HepG2 (cell line): ENCODE measurements around the gene THADA. TPM values are rescaled to one million over a fixed set of nuclear protein-coding genes. Genes with fewer than 3 reads are reported as not detected.

Experiments used
- ATAC-seq: fragments of 200-7000 bp; cut with Tn5 transposase; 3 replicates; pipeline ENCODE4 v1.9.1; 2020; ENCODE audit warnings: mild to moderate bottlenecking, moderate library complexity
- BruUV-seq: library from RNA; stranded (reverse); fragments of 400-500 nt; replicated peaks from 2 replicates; lab custom pipeline; 2021; lab: Mats Ljungman, UMichigan
- CTCF ChIA-PET: fragments of 300-600 bp; formaldehyde crosslinking; extraction: SDS; loops from one replicate; lab custom pipeline; 2021; ENCODE audit warnings: low total read pairs, inconsistent platforms, low intra/inter-chr PET ratio; lab: Yijun Ruan, JAX
- POLR2A ChIA-PET: fragments of 350-600 bp; sonication (Branson Sonifier 250); formaldehyde crosslinking; loops from one replicate; lab custom pipeline; 2020; ENCODE audit warnings: antibody characterized with exemption, inconsistent platforms; lab: Yijun Ruan, JAX
- DNase-seq: peaks from one replicate; pipeline ENCODE4 v3.0.0-alpha.2; 2015; ENCODE audit warnings: low spot score
- FAIRE-seq: peaks from 3 replicates; lab custom pipeline; 2011; peaks lifted over from hg19 to GRCh38; lab: Jason Lieb, UNC
- H2AFZ ChIP-seq: one replicate; pipeline ENCODE4 v1.6.1; 2011; ENCODE audit warnings: low read length, inconsistent platforms
- H3K27ac ChIP-seq: fragments of 300-600 bp; 3 replicates; pipeline ENCODE4 v1.8.0; 2011; ENCODE audit warnings: mixed run types, mild to moderate bottlenecking, mixed read lengths, low read length, inconsistent platforms; ENCODE audit not compliant: insufficient read depth; ENCODE audit errors: extremely low read length
- H3K27me3 ChIP-seq, 2 experiments: fragments of 200-600 bp in 1 of 2; 2 replicates in 1 of 2; 3 replicates in 1 of 2; pipeline versions ENCODE4 v1.6.0 to v1.8.0; 2011; ENCODE audit warnings: low read length in 2 of 2, mild to moderate bottlenecking in 2 of 2, moderate library complexity in 2 of 2, inconsistent platforms in 1 of 2; ENCODE audit not compliant: insufficient read depth in 2 of 2, control insufficient read depth in 1 of 2
- H3K36me3 ChIP-seq, 2 experiments: fragments of 200-600 bp in 1 of 2; replicated peaks in 1 of 2; 2 replicates in 1 of 2; 3 replicates in 1 of 2; pipeline versions ENCODE4 v1.5.1 to v1.8.0; 2011; ENCODE audit warnings: low read length in 2 of 2, inconsistent platforms in 1 of 2; ENCODE audit not compliant: insufficient read depth in 2 of 2, control insufficient read depth in 1 of 2
- H3K4me1 ChIP-seq: 2 replicates; pipeline ENCODE4 v1.5.1; 2012; ENCODE audit warnings: low read length, inconsistent platforms; ENCODE audit not compliant: insufficient read depth
- H3K4me2 ChIP-seq: 2 replicates; pipeline ENCODE4 v1.6.0; 2011; ENCODE audit warnings: low read depth, low read length, inconsistent platforms
- H3K4me3 ChIP-seq, 3 experiments: fragments of 200-600 bp in 1 of 3; sonication (generic), shearing (Covaris generic) in 1 of 3; replicated peaks in 1 of 3; 2 replicates each; pipeline ENCODE4 v1.5.1; 2011 to 2016; ENCODE audit warnings: low read length in 3 of 3, inconsistent platforms in 2 of 3, low read depth in 2 of 3, mild to moderate bottlenecking in 2 of 3, control low read depth in 1 of 3, mixed read lengths in 1 of 3; ENCODE audit not compliant: insufficient read depth in 1 of 3
- H3K79me2 ChIP-seq: one replicate; pipeline ENCODE4 v1.6.1; 2011; ENCODE audit warnings: low read length, inconsistent platforms; ENCODE audit not compliant: insufficient read depth
- H3K9ac ChIP-seq: 2 replicates; pipeline ENCODE4 v1.6.0; 2011; ENCODE audit warnings: mild to moderate bottlenecking, low read depth, low read length, inconsistent platforms; ENCODE audit not compliant: insufficient read depth
- H3K9me3 ChIP-seq: 2 replicates; pipeline ENCODE4 v1.5.1; 2012; ENCODE audit warnings: mild to moderate bottlenecking, low read length
- H4K20me1 ChIP-seq: 2 replicates; pipeline ENCODE4 v1.6.0; 2011; ENCODE audit warnings: inconsistent platforms, mild to moderate bottlenecking, low read length, moderate library complexity; ENCODE audit not compliant: insufficient read depth
- BATF2 ChIP-seq: sonication (generic); formaldehyde crosslinking; IDR thresholded peaks from 2 replicates; pipeline ENCODE4 v1.8.0; 2022; ENCODE audit warnings: mild to moderate bottlenecking, missing genetic modification reagents, moderate library complexity
- BRF2 ChIP-seq: sonication (generic); formaldehyde crosslinking; IDR thresholded peaks from 2 replicates; pipeline ENCODE4 v1.8.1; 2022; ENCODE audit warnings: mild to moderate bottlenecking, missing genetic modification reagents
- CENPT ChIP-seq: sonication (generic); formaldehyde crosslinking; IDR thresholded peaks from 2 replicates; pipeline ENCODE4 v1.8.0; 2022; ENCODE audit warnings: low read depth, mild to moderate bottlenecking, moderate library complexity, missing genetic modification reagents
- HMGXB3 ChIP-seq: sonication (generic); formaldehyde crosslinking; IDR thresholded peaks from 2 replicates; pipeline ENCODE4 v1.4.0; 2020; ENCODE audit warnings: missing genetic modification reagents, borderline replicate concordance
- MAZ ChIP-seq, 2 experiments: sonication (generic) in 1 of 2; formaldehyde crosslinking in 1 of 2; IDR thresholded peaks; 2 replicates each; pipeline versions ENCODE4 v1.5.0 to v1.6.1; 2012 to 2020; ENCODE audit warnings: low read depth in 2 of 2, mild to moderate bottlenecking in 2 of 2, borderline replicate concordance in 1 of 2, improper control_type of control experiment in 1 of 2, low read length in 1 of 2, missing genetic modification reagents in 1 of 2, moderate library complexity in 1 of 2
- MTF1 ChIP-seq: sonication (generic); formaldehyde crosslinking; IDR thresholded peaks from 2 replicates; pipeline ENCODE4 v1.5.0; 2020; ENCODE audit warnings: missing genetic modification reagents
- PAX8 ChIP-seq: sonication (generic); formaldehyde crosslinking; IDR thresholded peaks from 2 replicates; pipeline ENCODE4 v1.8.0; 2022; ENCODE audit warnings: mild to moderate bottlenecking, missing genetic modification reagents, borderline replicate concordance
- SMC3 ChIP-seq: IDR thresholded peaks from 2 replicates; pipeline ENCODE4 v1.6.1; 2011; ENCODE audit warnings: low read length, improper control_type of control experiment
- ZKSCAN1 ChIP-seq: fragments of 150-350 bp; IDR thresholded peaks from 2 replicates; pipeline ENCODE4 v1.6.1; 2014; ENCODE audit warnings: low read length
- ZNF343 ChIP-seq: sonication (generic); formaldehyde crosslinking; IDR thresholded peaks from 2 replicates; pipeline ENCODE4 v1.4.0; 2020; ENCODE audit warnings: mild to moderate bottlenecking, missing genetic modification reagents
- ZNF670 ChIP-seq: sonication (generic); formaldehyde crosslinking; IDR thresholded peaks from 2 replicates; pipeline ENCODE4 v1.8.0; 2022; ENCODE audit warnings: mild to moderate bottlenecking, missing genetic modification reagents, borderline replicate concordance
- WGBS: methylation state at CpG from one replicate; pipeline ENCODE4 v1.1.6; 2017; ENCODE audit warnings: low lambda C conversion rate; 5-methylcytosine and 5-hydroxymethylcytosine counted together
- in situ Hi-C: cut with HindIII; loops from 2 replicates; pipeline ENCODE4 v1.10.0; 2017; ENCODE audit warnings: low pct_unique_long_range_greater_than_20kb; ENCODE audit not compliant: extremely low pct_ligation_motif_present
- intact Hi-C: fragments of 100-400 bp; cut with micrococcal nuclease; formaldehyde crosslinking; loops from one replicate; pipeline ENCODE4 v1.10.0; 2022; ENCODE audit not compliant: unreplicated experiment
- polyA plus RNA-seq, 8 experiments: library from polyadenylated mRNA; depleted of rRNA in 3 of 8; stranded (reverse) in 7 of 8; unstranded in 1 of 8; fragments of >200 nt; fragmentation: Illumina TruSeq in 4 of 8; extraction: Trizol in 4 of 8; gene quantifications; 2 replicates each; pipeline versions ENCODE4 v1.2.1 to v1.2.3, GENCODE V29; 2011 to 2016; ENCODE audit warnings: low read depth in 4 of 8, missing spikeins in 1 of 8, mixed read lengths in 1 of 8; ENCODE audit not compliant: insufficient read depth in 1 of 8
- total RNA-seq, 5 experiments: library from RNA; depleted of rRNA; stranded (reverse); fragments of >200 nt; fragmentation: Illumina TruSeq; extraction: Trizol; gene quantifications; 2 replicates each; pipeline ENCODE4 v1.2.3, GENCODE V29; 2016; ENCODE audit warnings: low read depth in 1 of 5

The THADA gene
- total and polyA plus RNA-seq, 2 of the 13 experiments (the other 11 are each of a cell fraction or from before 2014, with no cell fraction given), result 12.7 to 21.7 TPM

- peaks cover 50% of the 10 kb centered on the region for H3K4me1 ChIP-seq
- no peaks in the 10 kb centered on the region for H3K9me3 ChIP-seq
- FAIRE-seq, result no peak
- H3K4me2 ChIP-seq, result peak overlapping the region; percentile 99
- H4K20me1 ChIP-seq, result peaks cover 39% of the 10 kb centered on the region
- intact Hi-C loops (loop anchor here (1.0 to 5.0 kb wide), 2 partner anchors 32 to 202 kb away; no protein-coding TSS in a partner anchor), in situ Hi-C loops (loop anchor here (5.0 to 10.0 kb wide), 6 partner anchors 60 to 397 kb away; no protein-coding TSS in a partner anchor)
- no peak for ATAC-seq
- peak overlapping the region; percentile 80 to 97 (median 89) for H3K4me3 ChIP-seq
- peak overlapping the region; percentile 96 for H3K9ac ChIP-seq
- BruUV-seq, result no TSS peak
- no peak overlapping the region for H2AFZ ChIP-seq
- 0% methylated on average over 13 of the region's 74 CpGs for WGBS
- H3K36me3 ChIP-seq, result peaks cover 3 to 10% of the 10 kb centered on the region in 2 experiments; a peak in 4 of 5 replicates
- ChIA-PET CTCF (interaction anchor here (1.0 to 1.8 kb wide), 4 partner anchors 55 to 278 kb away, joined by 3 to 6 read pairs (median 4); no protein-coding TSS in a partner anchor), POLR2A (interaction anchor here (0.7 to 13.7 kb wide), 23 partner anchors 17 to 298 kb away, joined by 3 to 324 read pairs (median 3); no protein-coding TSS in a partner anchor)
- peaks cover 58% of the 10 kb centered on the region for H3K79me2 ChIP-seq
- H3K27me3 ChIP-seq, result no peaks in the 10 kb centered on the region; a peak in 1 of 5 replicates
- peak overlapping the region; percentile 95 for H3K27ac ChIP-seq
- no peak for DNase-seq
- TF ChIP-seq MTF1 (no peak), MAZ (IDR thresholded peaks at IDR 0.05; ENCODE audit: borderline replicate concordance, low read depth, low read length) (no peak), MAZ (CRISPR knock-in tag; IDR thresholded peaks at IDR 0.05; ENCODE audit: low read depth) (0 out of 2 replicates have a peak, but pooled peaks have one; percentile 22), SMC3 (no peak), ZNF343 (CRISPR knock-in tag) (0 out of 2 replicates have a peak, but pooled peaks have one; percentile 67), CENPT (CRISPR knock-in tag) (peak; percentile 11; the same call in 1 of the 2 replicates), BRF2 (CRISPR knock-in tag) (no peak; the same call in 1 of the 2 replicates), PAX8 (peak; percentile 24; the same call in 1 of the 2 replicates), BATF2 (peak; percentile 73; the same call in 1 of the 2 replicates), ZNF670 (peak; percentile 19; the same call in 1 of the 2 replicates), ZKSCAN1 (no peak), HMGXB3 (CRISPR knock-in tag) (no peak)
Observed at GRCh38 chr2:43224571-43225092, 371.2 kb downstream of the THADA start.
